HG02852 (cell line): ENCODE measurements around the gene PDHX.

Experiments used
- ATAC-seq: cut with Tn5 transposase; IDR thresholded peaks from one replicate; pipeline ENCODE4 v1.9.1; 2021; ENCODE audit warnings: mild to moderate bottlenecking, moderate library complexity; ENCODE audit not compliant: unreplicated experiment

The PDHX gene

GRCh38 chr11:35042913-35043312 is 126.5 kb downstream of the PDHX start:
- no peak for ATAC-seq

- no peak for ATAC-seq
Observed at GRCh38 chr11:35043936-35044335, 127.5 kb downstream of the PDHX start.

GRCh38 chr11:35045236-35045820 is 128.9 kb downstream of the PDHX start:
- peak; percentile 41 for ATAC-seq
